Measurements from ENCODE around the gene PIF1. TPM values are rescaled to one million over a fixed set of nuclear protein-coding genes. Genes with fewer than 3 reads are reported as not detected.

PIF1 gene
- total RNA-seq, 1 experiment from 2014 or later, result 51.5 TPM

DNA sequence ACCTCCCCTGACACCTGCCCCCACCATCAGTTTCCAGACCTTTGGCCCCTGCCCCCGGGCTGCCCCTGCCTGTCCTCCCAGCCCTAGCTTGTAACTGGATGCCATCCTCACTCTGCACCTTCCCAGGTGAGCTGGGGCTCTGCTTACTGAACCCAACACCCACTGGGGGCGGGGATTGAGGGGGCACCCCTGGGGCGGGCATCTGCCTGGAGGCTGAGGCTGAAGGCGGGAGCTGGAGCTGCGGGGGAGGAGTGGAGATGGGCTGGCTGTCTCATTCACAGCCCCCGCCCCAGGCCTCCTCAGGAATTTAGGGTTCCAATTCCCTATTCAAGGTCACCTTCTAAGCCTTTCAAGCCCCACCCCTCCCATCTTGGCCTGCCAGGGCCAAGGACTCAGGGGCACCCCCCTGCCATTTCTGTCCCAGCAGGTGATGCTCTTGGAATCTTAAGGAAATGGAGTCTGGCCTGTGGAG lies 17.7 kb downstream of the PIF1 start:
- H3K4me1 Mint-ChIP-seq (ENCODE audit: low read depth, unreplicated experiment), result no peaks in the 10 kb centered on the region
- H3K27me3 Mint-ChIP-seq (ENCODE audit: unreplicated experiment), result peaks cover 28% of the 10 kb centered on the region
- intact Hi-C loops (cut with micrococcal nuclease; ENCODE audit: unreplicated experiment), result no loop called here
- H3K27ac Mint-ChIP-seq (ENCODE audit: unreplicated experiment), result no peak overlapping the region
- CTCF ChIA-PET, result no interaction called here
- peaks cover 5% of the 10 kb centered on the region for H3K36me3 Mint-ChIP-seq (ENCODE audit: insufficient read depth, unreplicated experiment)
- no peaks in the 10 kb centered on the region for H3K9me3 Mint-ChIP-seq (ENCODE audit: low read depth, unreplicated experiment)
- no TSS peak for BruUV-seq (replicated peaks)
- TF ChIP-seq, protein P1, sequence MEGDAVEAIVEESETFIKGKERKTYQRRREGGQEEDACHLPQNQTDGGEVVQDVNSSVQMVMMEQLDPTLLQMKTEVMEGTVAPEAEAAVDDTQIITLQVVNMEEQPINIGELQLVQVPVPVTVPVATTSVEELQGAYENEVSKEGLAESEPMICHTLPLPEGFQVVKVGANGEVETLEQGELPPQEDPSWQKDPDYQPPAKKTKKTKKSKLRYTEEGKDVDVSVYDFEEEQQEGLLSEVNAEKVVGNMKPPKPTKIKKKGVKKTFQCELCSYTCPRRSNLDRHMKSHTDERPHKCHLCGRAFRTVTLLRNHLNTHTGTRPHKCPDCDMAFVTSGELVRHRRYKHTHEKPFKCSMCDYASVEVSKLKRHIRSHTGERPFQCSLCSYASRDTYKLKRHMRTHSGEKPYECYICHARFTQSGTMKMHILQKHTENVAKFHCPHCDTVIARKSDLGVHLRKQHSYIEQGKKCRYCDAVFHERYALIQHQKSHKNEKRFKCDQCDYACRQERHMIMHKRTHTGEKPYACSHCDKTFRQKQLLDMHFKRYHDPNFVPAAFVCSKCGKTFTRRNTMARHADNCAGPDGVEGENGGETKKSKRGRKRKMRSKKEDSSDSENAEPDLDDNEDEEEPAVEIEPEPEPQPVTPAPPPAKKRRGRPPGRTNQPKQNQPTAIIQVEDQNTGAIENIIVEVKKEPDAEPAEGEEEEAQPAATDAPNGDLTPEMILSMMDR (IDR thresholded peaks at IDR 0.05; ENCODE audit: unreplicated experiment), result no peak
- DNase-seq, result no peak
- H3K4me3 Mint-ChIP-seq (ENCODE audit: low read depth, unreplicated experiment), result no peak overlapping the region

DNA sequence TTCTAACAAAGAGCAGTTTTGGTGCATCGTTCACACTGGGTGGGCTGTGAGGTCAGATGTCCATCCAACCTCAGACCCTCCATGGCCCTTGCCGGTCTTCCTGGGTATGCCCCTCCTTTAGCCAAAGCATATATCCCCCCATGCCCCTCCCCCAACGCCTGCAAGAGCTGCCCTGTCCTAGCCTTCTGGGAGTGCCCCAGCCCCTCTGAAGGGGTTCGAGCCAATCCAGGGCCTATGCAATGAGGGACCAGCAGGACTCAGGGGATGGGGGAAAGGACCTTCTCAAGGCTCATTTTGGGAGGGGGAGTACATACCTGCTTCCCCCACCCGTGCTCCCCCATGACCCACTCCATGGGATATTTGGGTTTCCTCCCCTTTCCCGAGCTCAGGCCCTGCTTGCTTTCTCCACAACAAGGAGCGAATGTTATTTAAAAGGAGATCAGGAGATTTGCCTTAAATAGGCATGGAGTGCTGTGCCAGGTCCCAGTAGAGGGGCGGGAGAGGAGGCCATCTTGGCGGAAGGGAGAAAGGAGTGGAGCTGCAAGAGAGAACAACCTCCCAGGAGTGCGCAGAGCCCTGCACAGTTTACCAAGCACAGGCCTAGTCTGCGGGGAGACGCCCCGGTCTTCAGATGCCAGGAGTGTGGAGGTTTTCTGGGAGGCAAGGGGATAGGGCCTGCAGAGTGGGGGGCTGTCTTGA lies 18.2 kb downstream of the PIF1 start:
- Mint-ChIP-seq H3K36me3 (ENCODE audit: insufficient read depth, unreplicated experiment) (peaks cover 5% of the 10 kb centered on the region), H3K27me3 (ENCODE audit: unreplicated experiment) (peaks cover 28% of the 10 kb centered on the region), H3K4me3 (ENCODE audit: low read depth, unreplicated experiment) (no peak overlapping the region), H3K4me1 (ENCODE audit: low read depth, unreplicated experiment) (no peaks in the 10 kb centered on the region), H3K27ac (ENCODE audit: unreplicated experiment) (no peak overlapping the region), H3K9me3 (ENCODE audit: low read depth, unreplicated experiment) (no peaks in the 10 kb centered on the region)
- DNase-seq, result no peak
- no TSS peak for BruUV-seq (replicated peaks)
- CTCF ChIA-PET, result no interaction called here
- intact Hi-C loops (cut with micrococcal nuclease; ENCODE audit: unreplicated experiment), result no loop called here
- TF ChIP-seq, protein P1 (IDR thresholded peaks at IDR 0.05; ENCODE audit: unreplicated experiment), result no peak

DNA sequence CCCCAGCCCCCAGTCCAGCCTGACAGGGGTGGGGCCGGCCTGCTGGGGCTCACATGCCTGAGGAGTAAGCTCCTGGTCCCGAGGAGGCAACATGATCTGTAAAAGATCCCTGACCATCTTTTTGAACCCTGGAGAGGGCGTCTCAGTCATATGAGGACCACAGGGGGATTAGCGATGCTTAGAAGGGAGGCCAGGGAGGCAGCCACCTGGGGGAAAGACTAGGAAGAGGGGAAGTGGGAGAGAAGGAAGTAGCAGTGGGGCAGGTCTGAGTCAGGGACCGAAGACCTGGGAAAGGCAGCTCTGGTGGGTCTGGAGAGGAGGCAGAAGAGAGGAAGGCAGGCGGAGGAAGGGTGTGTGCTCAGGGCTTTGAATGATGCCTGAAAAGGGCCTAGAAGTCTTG lies 18.9 kb downstream of the PIF1 start:
- H3K4me1 Mint-ChIP-seq (ENCODE audit: low read depth, unreplicated experiment), result no peaks in the 10 kb centered on the region
- CTCF ChIA-PET, result no interaction called here

GRCh38 chr15:64804619-64805018 lies 20.8 kb downstream of the PIF1 start:
- H3K4me3 Mint-ChIP-seq (ENCODE audit: low read depth, unreplicated experiment), result no peak overlapping the region
- peaks cover 16% of the 10 kb centered on the region for H3K27me3 Mint-ChIP-seq (ENCODE audit: unreplicated experiment)
- no peak overlapping the region for H3K27ac Mint-ChIP-seq (ENCODE audit: unreplicated experiment)
- no TSS peak for BruUV-seq (replicated peaks)
- intact Hi-C loops (cut with micrococcal nuclease; ENCODE audit: unreplicated experiment), result no loop called here
- peaks cover 5% of the 10 kb centered on the region for H3K36me3 Mint-ChIP-seq (ENCODE audit: insufficient read depth, unreplicated experiment)
- no peaks in the 10 kb centered on the region for H3K4me1 Mint-ChIP-seq (ENCODE audit: low read depth, unreplicated experiment)
- DNase-seq, result no peak
- H3K9me3 Mint-ChIP-seq (ENCODE audit: low read depth, unreplicated experiment), result no peaks in the 10 kb centered on the region
- TF ChIP-seq, protein P1 (IDR thresholded peaks at IDR 0.05; ENCODE audit: unreplicated experiment), result no peak
- CTCF ChIA-PET, result no interaction called here

More for the DNA sequence above, 18.9 kb downstream of the PIF1 start:
- no TSS peak for BruUV-seq (replicated peaks)
- TF ChIP-seq, protein P1 (IDR thresholded peaks at IDR 0.05; ENCODE audit: unreplicated experiment), result no peak
- Mint-ChIP-seq H3K4me3 (ENCODE audit: low read depth, unreplicated experiment) (no peak overlapping the region), H3K27ac (ENCODE audit: unreplicated experiment) (no peak overlapping the region), H3K36me3 (ENCODE audit: insufficient read depth, unreplicated experiment) (peaks cover 5% of the 10 kb centered on the region), H3K27me3 (ENCODE audit: unreplicated experiment) (peaks cover 28% of the 10 kb centered on the region), H3K9me3 (ENCODE audit: low read depth, unreplicated experiment) (no peaks in the 10 kb centered on the region)
- no peak for DNase-seq
- intact Hi-C loops (cut with micrococcal nuclease; ENCODE audit: unreplicated experiment), result no loop called here
